Kidney epithelial cell (primary cell): ENCODE data around the gene CNTNAP2. TPM values are rescaled to one million over a fixed set of nuclear protein-coding genes. Genes with fewer than 3 reads are reported as not detected.
A peak's percentile ranks its signal among the peaks of the same experiment; 100 is the strongest.

Experiments used
- DNase-seq: peaks from one replicate; pipeline ENCODE4 v3.0.0-alpha.2; 2010; ENCODE audit warnings: low read depth
- H3K27me3 ChIP-seq: 2 replicates; pipeline ENCODE4 v1.6.0; 2011; ENCODE audit warnings: low read length; ENCODE audit not compliant: control insufficient read depth, insufficient read depth
- H3K36me3 ChIP-seq: 2 replicates; pipeline ENCODE4 v1.5.1; 2011; ENCODE audit warnings: low read length; ENCODE audit not compliant: control insufficient read depth, insufficient read depth
- H3K4me3 ChIP-seq: 2 replicates; pipeline ENCODE4 v1.5.1; 2011; ENCODE audit warnings: low read depth, mild to moderate bottlenecking, control low read depth, low read length
- CTCF ChIP-seq: IDR thresholded peaks from 2 replicates; pipeline ENCODE4 v1.5.1; 2011; ENCODE audit warnings: mild to moderate bottlenecking, moderate library complexity, low read length, control low read depth, inconsistent platforms; ENCODE audit not compliant: insufficient read depth, poor library complexity, severe bottlenecking
- total RNA-seq: library from RNA; depleted of rRNA; stranded (reverse); fragments of >200 nt; gene quantifications from 2 replicates; pipeline ENCODE4 v1.2.3, GENCODE V29; 2015

CNTNAP2 gene
- total RNA-seq, 1 donor from 2014 or later: 14.0 TPM

- Histone ChIP-seq H3K36me3 (no peaks in the 10 kb centered on the region), H3K27me3 (no peaks in the 10 kb centered on the region), H3K4me3 (no peak overlapping the region)
- TF ChIP-seq CTCF: no peak
- DNase-seq: no peak
Measured at GRCh38 chr7:147068842-147069241, 952.2 kb downstream of the CNTNAP2 start.

GRCh38 chr7:147069771-147070170 is 953.2 kb downstream of the CNTNAP2 start:
- DNase-seq: no peak
- no peak for TF ChIP-seq CTCF
- H3K4me3 ChIP-seq: no peak overlapping the region

GRCh38 chr7:147070886-147071285 is 954.3 kb downstream of the CNTNAP2 start:
- no peaks in the 10 kb centered on the region for H3K27me3 ChIP-seq
- no peak overlapping the region for H3K4me3 ChIP-seq
- no peaks in the 10 kb centered on the region for H3K36me3 ChIP-seq
- no peak for DNase-seq
- TF ChIP-seq CTCF: no peak

More at GRCh38 chr7:147069771-147070170, 953.2 kb downstream of the CNTNAP2 start:
- Histone ChIP-seq H3K36me3 (no peaks in the 10 kb centered on the region), H3K27me3 (no peaks in the 10 kb centered on the region)

GRCh38 chr7:147071536-147071935 is 954.9 kb downstream of the CNTNAP2 start:
- no peak for TF ChIP-seq CTCF
- DNase-seq: peak; percentile 10
- no peaks in the 10 kb centered on the region for H3K36me3 ChIP-seq
- H3K4me3 ChIP-seq: no peak overlapping the region
- H3K27me3 ChIP-seq: no peaks in the 10 kb centered on the region

GRCh38 chr7:147078312-147078711 is 961.7 kb downstream of the CNTNAP2 start:
- TF ChIP-seq CTCF: no peak
- no peak for DNase-seq
- H3K27me3 ChIP-seq: no peaks in the 10 kb centered on the region
- H3K4me3 ChIP-seq: no peak overlapping the region
- no peaks in the 10 kb centered on the region for H3K36me3 ChIP-seq

GRCh38 chr7:147079083-147079482 is 962.5 kb downstream of the CNTNAP2 start:
- TF ChIP-seq CTCF: no peak
- Histone ChIP-seq H3K36me3 (no peaks in the 10 kb centered on the region), H3K4me3 (no peak overlapping the region), H3K27me3 (no peaks in the 10 kb centered on the region)
- no peak for DNase-seq
